Rectal smooth muscle tissue (tissue), 1 donor: ENCODE data around the gene VWA3B.

ENCODE experiments used
- H3K27ac ChIP-seq: one replicate; pipeline ENCODE4 v1.7.0; 2013; ENCODE audit warnings: low read depth, low read length, inconsistent platforms
- H3K27me3 ChIP-seq: one replicate; pipeline ENCODE4 v1.7.0; 2013; ENCODE audit warnings: low read length; ENCODE audit not compliant: control insufficient read depth, insufficient read depth
- H3K36me3 ChIP-seq: one replicate; pipeline ENCODE4 v1.7.0; 2013; ENCODE audit warnings: low read length; ENCODE audit not compliant: control insufficient read depth, insufficient read depth
- H3K4me1 ChIP-seq: one replicate; pipeline ENCODE4 v1.7.0; 2013; ENCODE audit warnings: low read length; ENCODE audit not compliant: control insufficient read depth, insufficient read depth
- H3K4me3 ChIP-seq: one replicate; pipeline ENCODE4 v1.7.0; 2013; ENCODE audit warnings: low read length
- H3K9ac ChIP-seq: one replicate; pipeline ENCODE4 v1.7.0; 2013; ENCODE audit warnings: low read length

The VWA3B gene

DNA sequence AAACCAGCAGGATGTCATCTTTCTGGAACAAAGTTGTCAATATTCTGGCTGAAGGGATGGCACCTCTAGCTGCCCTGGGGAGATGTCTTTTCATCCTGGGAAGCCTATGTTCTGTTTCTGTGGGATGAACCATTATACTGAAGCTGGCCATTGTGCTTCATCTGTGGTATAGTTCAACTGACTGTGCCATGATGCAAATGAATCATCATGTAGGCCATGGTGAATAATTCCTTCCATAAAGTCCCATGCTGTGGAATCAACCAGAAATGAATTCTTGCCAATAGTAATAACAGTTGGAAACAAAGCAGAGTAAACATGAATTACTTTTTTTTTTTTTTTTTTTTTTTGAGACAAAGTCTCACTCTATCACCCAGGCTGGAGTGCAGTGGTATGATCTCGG, 195.1 kb downstream of the VWA3B start:
- Histone ChIP-seq H3K36me3 (no peaks in the 10 kb centered on the region), H3K27me3 (no peaks in the 10 kb centered on the region), H3K4me1 (no peaks in the 10 kb centered on the region), H3K27ac (no peak overlapping the region), H3K4me3 (no peak overlapping the region), H3K9ac (no peak overlapping the region)

DNA sequence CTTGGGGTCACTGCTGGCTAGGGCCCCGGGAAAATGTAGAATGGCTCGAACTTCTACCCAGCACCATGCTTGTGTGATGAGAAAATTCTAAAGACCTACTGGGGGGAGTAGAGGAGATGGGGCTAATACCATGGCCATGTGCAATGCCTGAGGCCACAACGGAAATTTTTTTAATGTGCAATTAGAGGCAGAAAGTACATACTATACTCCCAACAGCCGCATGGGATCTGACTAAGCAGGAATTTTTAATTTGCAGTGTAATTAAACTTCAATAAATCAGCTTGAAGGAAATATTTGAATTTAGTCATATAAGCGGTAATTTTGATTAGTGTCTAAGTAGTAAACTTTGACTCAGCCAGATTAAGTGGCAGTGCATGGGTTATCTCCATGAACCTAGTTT, 206.1 kb downstream of the VWA3B start:
- Histone ChIP-seq H3K4me1 (no peaks in the 10 kb centered on the region), H3K9ac (no peak overlapping the region), H3K36me3 (no peaks in the 10 kb centered on the region), H3K27me3 (no peaks in the 10 kb centered on the region), H3K27ac (no peak overlapping the region), H3K4me3 (no peak overlapping the region)

DNA sequence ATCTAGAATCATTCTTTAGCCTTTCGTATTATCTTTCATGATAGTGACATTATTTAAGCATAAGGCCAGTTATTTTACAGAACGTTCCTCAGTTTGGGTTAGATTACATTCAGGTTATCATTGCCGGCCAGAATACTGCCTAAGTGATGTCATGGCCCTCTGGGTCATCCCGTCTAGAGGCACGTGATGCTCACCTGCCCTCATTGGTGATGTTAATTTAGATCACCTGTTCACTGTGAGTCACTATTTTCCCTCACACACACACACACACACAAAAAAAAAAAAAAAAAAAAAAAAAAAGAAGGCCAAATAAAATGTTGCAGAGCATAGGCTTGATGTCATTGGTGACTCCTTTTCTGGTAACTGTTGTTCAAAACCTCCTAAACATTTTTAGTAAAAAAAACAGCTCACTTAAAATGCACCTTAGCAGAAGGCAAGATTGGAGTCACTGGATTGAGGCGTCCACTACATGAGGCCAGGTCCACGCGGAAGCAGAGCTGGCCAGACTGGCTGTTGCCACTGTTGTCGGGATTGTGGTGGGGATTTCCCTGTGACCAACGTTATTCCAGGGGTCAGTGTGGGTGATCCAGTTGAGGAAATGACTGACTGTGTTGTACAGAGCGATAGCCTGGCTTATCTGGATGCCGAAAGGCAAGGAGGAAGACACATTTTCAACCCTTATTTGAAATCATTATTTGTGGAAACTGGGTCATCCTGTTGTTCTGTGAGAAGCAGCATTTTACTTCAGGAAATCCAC, 207.1 kb downstream of the VWA3B start:
- H3K27me3 ChIP-seq: no peaks in the 10 kb centered on the region
- no peaks in the 10 kb centered on the region for H3K36me3 ChIP-seq
- no peak overlapping the region for H3K27ac ChIP-seq
- no peak overlapping the region for H3K4me3 ChIP-seq
- no peak overlapping the region for H3K9ac ChIP-seq
- no peaks in the 10 kb centered on the region for H3K4me1 ChIP-seq

DNA sequence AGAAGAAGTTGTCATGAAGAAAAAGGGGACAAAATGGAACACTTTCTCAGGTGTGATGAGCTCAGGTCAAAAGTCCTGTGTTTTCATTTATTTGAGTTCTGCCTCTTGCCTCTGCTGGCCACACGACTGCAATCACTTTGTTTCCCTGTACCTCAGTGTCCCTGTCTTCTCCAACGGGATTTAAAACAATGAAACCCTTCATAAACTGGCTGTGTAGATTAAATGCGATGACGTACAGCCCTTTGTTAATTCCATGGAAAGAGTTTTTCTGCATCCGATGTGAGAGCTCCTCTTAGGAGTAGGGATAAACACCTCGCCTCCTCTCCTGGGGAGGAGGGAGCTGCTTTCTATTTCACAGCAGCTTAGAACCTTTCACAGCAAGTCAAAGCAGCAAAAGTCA, 207.7 kb downstream of the VWA3B start:
- Histone ChIP-seq H3K4me1 (no peaks in the 10 kb centered on the region), H3K36me3 (no peaks in the 10 kb centered on the region), H3K9ac (no peak overlapping the region), H3K27me3 (no peaks in the 10 kb centered on the region), H3K27ac (no peak overlapping the region), H3K4me3 (no peak overlapping the region)

DNA sequence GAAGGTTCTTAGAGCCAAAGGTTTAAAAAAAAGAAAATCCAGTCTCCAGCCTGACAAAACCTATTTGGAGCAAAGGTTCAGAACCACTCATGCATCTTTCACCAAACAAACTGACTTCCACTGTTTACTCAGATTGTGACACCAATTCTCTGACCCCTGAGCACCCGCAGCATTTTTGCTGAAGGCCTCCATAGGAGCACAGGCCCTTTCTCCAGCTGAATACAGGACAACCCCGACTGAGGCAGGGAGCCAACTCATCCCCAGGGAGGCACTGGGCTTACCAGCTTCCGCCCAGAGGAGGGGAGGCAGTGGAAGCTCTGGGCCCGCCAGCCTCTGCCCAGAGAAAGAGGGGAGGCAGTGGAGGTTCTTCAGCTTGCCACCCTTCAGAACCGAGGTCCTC, 208.3 kb downstream of the VWA3B start:
- Histone ChIP-seq H3K36me3 (no peaks in the 10 kb centered on the region), H3K27me3 (peaks cover 2% of the 10 kb centered on the region), H3K4me1 (no peaks in the 10 kb centered on the region), H3K4me3 (no peak overlapping the region), H3K9ac (no peak overlapping the region), H3K27ac (no peak overlapping the region)

DNA sequence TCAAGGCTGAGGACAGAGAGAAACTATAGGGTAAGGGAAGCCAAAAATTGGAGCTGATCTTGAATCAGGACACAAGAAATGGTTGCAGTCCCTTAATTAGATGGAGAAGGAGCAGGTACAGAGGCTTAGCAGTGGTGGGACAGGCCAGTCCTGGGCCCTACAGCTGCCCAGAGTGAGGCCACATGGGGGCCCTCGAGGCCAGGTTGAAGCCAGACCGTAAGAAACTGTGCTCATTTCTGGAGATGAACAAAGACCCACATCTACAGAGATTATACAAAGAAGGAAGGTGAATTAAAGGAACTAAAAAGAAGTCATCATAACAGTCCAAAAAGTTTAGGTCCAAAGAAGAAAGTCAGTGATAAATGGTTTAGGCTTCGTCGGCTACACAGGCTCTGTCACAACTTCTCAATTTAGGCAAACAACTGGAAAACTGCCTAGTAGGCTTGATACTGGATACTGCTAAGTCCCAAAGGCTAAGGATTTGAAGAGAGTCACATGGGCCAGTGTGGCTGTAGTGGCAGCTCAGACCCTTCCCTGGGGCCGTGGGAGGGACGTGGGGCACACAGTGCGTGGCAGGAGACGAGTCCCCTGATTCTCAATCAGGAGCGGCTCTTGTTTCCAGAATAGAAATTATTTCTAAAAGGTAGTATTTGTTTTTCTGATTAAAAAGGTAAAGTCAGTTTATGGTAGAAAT, 208.9 kb downstream of the VWA3B start:
- no peaks in the 10 kb centered on the region for H3K36me3 ChIP-seq
- H3K9ac ChIP-seq: no peak overlapping the region
- H3K27me3 ChIP-seq: peaks cover 4% of the 10 kb centered on the region
- H3K4me1 ChIP-seq: no peaks in the 10 kb centered on the region
- H3K4me3 ChIP-seq: no peak overlapping the region
- H3K27ac ChIP-seq: no peak overlapping the region

DNA sequence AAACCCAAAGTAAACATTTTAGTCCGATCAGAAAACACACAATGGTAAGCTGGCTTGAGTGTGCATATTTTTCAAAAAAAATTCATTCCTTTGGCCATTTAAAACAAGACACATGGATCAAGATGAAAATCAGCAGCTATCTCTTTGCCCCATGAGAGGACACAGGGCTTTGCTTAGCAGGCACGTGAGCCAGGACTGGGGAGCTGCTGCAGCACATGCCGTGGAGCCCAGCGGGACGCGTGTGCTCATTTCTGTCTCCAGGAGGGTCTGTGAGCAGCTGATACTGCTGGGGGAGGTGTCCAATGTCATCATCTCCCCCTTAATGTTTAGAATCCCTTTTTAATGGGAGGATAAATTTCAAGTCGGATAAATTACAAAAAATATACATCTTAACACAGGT, 209.5 kb downstream of the VWA3B start:
- peaks cover 4% of the 10 kb centered on the region for H3K27me3 ChIP-seq
- no peaks in the 10 kb centered on the region for H3K36me3 ChIP-seq
- no peak overlapping the region for H3K27ac ChIP-seq
- H3K9ac ChIP-seq: no peak overlapping the region
- no peak overlapping the region for H3K4me3 ChIP-seq
- H3K4me1 ChIP-seq: no peaks in the 10 kb centered on the region

DNA sequence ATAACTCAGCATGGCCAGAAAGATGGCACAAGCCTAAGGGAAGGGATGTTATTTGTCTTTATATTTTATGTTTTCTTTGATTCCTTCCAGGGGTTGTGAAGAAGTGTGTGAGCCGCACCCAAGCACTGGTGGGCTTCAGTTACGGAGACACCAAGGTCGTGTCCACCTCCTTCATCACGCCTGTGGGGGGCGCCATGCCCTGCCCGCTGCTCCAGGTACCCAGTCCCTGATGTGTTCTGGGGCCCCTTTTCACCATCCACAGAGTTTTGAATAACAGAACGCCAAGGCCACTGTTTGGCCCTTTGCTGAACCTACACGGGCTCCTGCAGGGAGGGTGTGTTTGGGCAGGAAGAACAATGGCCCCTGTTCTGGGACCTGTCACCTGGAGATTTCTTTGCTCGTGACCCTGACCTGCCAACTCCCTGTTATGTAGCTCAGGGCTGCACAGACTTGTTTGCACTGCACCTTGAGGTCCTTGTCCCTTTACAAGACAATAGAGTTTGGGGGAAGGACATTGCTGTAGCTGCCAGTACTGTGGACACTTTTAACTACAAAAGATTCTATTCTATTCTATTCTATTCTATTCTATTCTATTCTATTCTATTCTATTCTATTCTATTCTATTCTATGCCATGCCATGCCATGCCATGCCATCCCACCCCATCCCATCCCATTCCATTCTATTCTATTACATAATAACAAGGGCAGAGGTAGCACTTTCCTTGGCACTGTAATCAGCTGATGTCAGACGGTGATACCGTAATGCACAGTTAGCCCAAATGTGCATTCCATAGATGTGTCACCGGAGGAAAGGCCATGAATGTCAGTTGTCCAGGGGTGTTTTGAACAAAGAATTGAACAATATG, 211.1 kb downstream of the VWA3B start:
- Histone ChIP-seq H3K4me3 (no peak overlapping the region), H3K4me1 (no peaks in the 10 kb centered on the region), H3K27me3 (peaks cover 4% of the 10 kb centered on the region), H3K27ac (no peak overlapping the region), H3K36me3 (no peaks in the 10 kb centered on the region), H3K9ac (no peak overlapping the region)

DNA sequence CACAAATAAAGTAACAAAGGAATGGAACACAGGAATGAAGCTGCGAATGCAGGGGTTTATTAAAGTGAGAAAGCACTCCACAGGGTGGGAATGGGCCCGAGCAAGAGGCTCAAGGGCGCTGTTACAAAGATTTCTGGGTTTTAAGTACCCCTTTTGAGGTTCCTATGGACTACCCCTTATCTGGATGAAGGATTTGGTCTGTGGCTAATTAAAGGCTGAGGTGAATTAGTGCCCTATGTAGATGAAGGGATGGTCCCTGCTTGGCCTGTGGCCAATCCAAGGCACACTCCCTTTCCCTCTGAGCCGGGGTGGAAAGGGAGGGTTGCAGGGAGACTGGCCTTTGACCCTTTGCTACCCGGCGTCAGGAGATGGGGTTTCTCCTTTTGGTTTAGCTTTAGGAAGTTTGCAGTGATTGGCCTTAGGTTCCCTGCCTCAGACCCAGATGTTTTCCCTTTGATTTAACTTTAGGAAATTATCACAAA, 211.8 kb downstream of the VWA3B start:
- H3K4me3 ChIP-seq: no peak overlapping the region
- no peaks in the 10 kb centered on the region for H3K36me3 ChIP-seq
- no peak overlapping the region for H3K27ac ChIP-seq
- H3K4me1 ChIP-seq: no peaks in the 10 kb centered on the region
- H3K27me3 ChIP-seq: peaks cover 4% of the 10 kb centered on the region
- H3K9ac ChIP-seq: no peak overlapping the region

DNA sequence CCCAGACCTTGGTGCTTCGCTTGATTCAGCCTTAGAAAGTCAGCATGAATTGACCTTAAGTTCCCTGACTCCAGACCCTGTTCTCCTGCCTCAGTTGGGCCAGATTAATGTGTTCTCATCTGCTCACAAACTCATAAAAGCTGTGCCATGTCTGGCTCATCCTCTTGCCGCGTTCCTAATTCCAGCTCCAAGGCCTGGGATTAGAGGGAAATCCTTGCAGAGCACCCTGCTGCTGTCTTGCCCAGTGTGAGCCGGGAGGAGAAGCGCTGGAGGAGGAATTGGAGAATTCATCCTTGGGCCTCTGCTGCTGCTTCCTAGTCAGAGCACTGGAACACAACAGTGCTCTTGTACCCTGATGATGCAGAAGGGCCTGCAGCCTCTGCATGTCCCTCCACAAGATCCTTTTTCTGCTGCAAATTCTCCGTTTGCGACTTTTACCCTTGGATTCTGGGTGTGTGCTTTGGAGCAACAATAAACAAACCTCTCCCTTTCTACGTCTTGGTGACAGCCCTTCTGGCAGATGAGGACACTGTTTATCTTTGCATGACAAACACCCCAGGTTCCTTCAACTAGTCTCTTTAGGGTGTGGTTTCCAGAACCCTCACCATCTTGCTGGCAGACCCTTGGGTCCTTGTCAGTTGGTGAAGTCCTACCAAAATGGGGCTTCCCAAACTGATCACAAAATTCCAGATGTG, 212.4 kb downstream of the VWA3B start:
- Histone ChIP-seq H3K27me3 (peaks cover 4% of the 10 kb centered on the region), H3K4me1 (no peaks in the 10 kb centered on the region), H3K4me3 (no peak overlapping the region), H3K9ac (no peak overlapping the region), H3K27ac (no peak overlapping the region), H3K36me3 (no peaks in the 10 kb centered on the region)

DNA sequence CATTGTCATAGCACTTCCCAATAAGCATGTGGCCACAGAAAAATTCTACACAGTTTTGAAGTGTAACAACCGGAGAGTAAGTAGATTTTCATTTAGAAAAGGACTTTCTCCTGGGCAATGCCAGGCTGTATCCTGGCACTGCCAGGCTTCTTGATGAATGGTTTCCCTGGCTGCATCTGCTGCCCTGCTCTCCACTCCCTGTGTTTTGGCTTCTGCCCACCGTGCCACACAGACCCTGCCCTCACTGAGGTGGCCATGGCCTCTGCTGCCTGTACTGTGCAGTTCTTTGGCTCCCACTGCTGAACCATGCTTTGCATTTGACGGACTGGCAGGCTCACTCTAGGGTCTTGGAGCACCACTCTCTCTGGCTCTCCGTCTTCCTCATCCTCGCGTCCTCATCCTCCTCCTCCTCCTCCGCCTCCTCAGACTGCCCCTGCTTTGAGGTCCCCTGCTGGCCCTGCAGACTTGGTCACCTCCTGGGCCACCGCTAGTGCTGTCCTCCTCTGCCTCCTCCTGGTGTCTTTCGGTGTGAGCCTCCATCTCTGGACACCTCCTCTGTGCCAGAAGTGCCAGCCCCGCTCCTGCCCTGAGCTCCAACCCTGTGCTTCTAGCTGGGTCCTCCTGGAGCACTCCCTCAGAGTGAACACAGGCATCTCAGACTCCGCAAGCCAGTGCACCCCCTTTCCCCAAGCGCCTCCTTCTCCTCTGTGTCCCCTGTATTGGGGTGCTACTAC, 213.3 kb downstream of the VWA3B start:
- H3K9ac ChIP-seq: no peak overlapping the region
- H3K27me3 ChIP-seq: peaks cover 4% of the 10 kb centered on the region
- H3K4me3 ChIP-seq: no peak overlapping the region
- no peaks in the 10 kb centered on the region for H3K36me3 ChIP-seq
- H3K27ac ChIP-seq: no peak overlapping the region
- H3K4me1 ChIP-seq: no peaks in the 10 kb centered on the region
